Activated CD8-positive, alpha-beta memory T cell treated with anti-CD3 and anti-CD28 coated beads, Interleukin-2, amount 50 U/mL, for 1 hour (primary cell): ENCODE measurements around the gene CD2AP.
"Not testable (repeated sequence)": the region's sequence is repeated elsewhere in the genome, so short reads cannot be mapped to it uniquely, and the experiment has no call there.

Source experiments
- DNase-seq: peaks from one replicate; pipeline ENCODE4 v3.0.0-alpha.2; 2020; ENCODE audit errors: extremely low read depth

The CD2AP gene

GRCh38 chr6:47457370-47457769 is 20.2 kb upstream of the CD2AP start:
- DNase-seq, result no peak

GRCh38 chr6:47464052-47464451 is 13.5 kb upstream of the CD2AP start:
- DNase-seq, result no peak

GRCh38 chr6:47465117-47465516 is 12.5 kb upstream of the CD2AP start:
- no peak for DNase-seq

- DNase-seq, result no peak
Observed at GRCh38 chr6:47471911-47472310, 5.7 kb upstream of the CD2AP start.

- DNase-seq, result no peak
Observed at GRCh38 chr6:47473791-47474346, 3.7 kb upstream of the CD2AP start.

- no peak for DNase-seq
Observed at GRCh38 chr6:47475319-47475816, 2.2 kb upstream of the CD2AP start.

- no peak for DNase-seq
Observed at GRCh38 chr6:47476781-47477496, 650 bp upstream of the CD2AP start.

DNA sequence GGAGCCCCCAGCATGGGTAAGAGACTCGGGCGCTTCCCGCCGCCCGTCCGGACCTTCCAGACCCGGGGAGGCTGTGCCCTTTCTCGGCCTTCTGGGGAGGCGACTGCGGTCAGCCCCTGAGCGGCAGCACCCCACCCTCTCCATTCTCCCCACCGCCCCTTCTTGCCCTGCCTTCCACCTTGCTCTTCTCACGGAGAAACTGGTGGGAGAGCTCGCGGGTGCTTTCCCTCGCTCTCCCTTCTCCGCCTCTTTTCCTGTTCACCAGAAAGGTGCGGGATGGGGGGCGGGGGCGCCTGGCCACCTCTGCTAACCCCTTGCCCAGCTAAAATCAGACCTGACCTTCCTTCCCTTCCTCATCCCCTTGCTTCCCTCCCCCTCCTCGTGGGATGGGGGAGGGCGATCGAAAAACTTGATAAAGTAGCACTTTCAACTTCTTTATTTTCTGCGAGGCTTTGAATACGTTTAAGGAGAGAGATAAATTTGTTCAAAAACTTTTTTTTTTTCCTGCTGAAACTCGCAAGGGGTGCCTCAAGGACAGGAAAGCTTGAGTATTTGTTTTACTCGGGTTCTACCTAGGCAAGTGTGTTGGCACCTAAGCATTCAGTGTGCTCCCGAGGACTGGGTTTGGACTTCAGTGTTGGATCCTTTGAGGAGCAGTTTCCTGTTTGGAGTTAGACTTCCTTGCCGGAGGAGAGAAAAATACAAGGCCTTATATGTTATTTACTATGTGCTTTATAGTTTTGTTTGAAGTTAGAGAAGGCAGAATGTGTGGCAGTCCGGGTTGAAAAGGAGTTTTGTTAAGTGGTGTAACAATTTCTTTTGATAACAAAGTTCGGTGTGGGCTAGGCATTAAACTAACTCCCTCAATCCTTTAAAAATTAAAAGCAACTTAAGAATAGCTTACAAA is 897 bp downstream of the CD2AP start:
- no peak for DNase-seq

DNA sequence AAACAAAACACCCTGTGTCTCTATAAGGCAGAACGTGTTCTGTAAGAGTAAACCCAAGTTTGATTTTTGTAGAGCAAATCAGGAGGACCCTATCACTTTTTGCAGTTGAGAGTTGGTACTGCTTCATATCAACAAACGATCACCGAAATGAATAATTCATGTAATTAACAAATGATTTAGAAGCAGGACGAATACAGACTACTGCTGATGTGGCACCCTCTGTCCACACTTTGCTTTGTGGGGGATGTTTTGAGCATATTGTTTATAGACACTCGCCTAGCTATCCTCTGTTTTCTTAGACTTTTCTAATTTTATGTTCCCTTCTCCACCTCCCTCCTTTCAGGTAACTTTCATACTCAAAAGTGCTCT is 1.5 kb downstream of the CD2AP start:
- DNase-seq, result no peak

GRCh38 chr6:47479874-47480273 is 2.3 kb downstream of the CD2AP start:
- DNase-seq, result no peak

- not testable (repeated sequence) for DNase-seq
Observed at GRCh38 chr6:47481213-47481612, 3.6 kb downstream of the CD2AP start.

GRCh38 chr6:47481806-47482205 is 4.2 kb downstream of the CD2AP start:
- no peak for DNase-seq

DNA sequence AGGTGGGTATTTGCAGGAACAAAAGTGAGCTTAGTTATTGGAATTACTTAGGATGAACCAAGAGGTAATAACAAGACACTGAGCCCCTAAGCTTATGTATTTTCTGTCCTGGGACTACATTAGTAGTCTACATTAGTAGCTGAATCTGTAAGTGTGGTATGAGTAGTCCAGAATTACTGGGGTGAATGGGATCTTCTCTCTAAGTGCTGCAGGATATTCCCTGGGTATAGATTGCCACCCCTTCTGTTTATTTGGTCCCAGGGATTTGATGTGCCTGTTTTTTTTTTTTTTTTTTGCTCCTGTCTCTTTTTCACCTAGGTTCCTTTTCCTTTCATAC is 5.9 kb downstream of the CD2AP start:
- DNase-seq, result no peak

- no peak for DNase-seq
Observed at GRCh38 chr6:47483853-47484546, 6.4 kb downstream of the CD2AP start.

DNA sequence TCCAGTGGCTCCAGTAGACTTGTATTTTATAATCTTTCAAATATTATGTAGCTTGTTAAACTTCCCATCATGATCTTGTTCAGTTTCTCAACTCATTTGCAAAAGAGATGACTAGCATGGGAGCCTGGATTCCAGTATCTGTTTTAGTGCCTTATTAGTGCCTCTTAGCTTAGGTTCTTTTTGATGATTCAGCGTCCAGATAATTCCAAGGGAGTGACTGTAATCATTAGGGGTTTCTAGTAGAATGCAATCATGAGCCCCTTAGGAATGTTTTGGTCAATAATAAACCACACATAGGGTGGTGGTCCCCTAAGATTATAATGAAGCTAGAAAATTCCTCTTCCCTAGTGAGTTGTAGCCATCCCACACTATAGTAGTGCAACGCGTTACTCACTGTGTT is 7.0 kb downstream of the CD2AP start:
- DNase-seq, result no peak

DNA sequence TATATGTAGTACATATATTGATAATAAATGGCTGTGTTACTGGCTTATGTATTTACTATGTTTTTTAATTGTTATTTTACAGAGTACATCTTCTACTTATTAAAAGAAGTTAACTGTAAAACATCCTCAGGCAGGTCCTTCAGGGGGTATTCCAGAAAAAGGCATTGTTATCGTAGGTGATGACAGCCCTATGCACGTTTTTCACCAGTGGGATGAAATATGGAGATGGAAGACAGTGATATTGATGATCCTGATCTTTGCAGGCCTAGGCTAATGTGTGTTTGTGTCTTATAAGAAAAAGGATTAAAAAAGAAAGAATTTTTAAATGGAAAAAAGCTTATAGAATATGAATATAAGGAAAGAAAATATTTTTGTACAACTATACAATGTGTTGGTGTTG is 7.5 kb downstream of the CD2AP start:
- no peak for DNase-seq

DNA sequence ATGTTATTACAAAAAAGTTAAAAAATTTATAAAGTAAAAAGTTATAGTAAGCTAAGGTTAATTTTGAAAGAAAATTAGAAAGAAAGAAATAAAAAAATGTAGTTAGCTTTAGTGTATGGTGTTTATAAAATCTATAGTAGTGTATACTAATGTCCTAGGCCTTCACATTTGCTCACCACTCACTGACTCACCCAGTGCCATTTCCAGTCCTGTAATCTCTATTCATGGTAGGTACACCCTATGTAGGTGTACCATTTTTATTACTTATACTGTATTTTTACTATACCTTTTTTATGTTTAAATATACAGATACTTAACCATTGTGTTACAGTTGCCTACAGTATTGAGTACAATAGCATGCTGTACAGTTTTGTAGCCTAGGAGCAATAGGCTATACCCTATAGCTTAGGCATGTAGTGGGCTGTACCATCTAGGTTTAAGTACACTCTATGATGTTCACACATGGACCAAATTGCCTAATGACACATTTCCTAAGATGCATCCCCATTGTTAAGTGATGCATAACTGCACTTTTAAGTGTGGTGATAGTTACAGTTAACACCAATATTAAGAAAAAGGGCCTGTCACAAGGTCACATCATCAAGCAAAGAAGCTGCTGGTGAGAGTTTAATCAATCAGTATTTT is 8.0 kb downstream of the CD2AP start:
- DNase-seq, result no peak

- no peak for DNase-seq
Observed at GRCh38 chr6:47489995-47490394, 12.4 kb downstream of the CD2AP start.

GRCh38 chr6:47490676-47491075 is 13.1 kb downstream of the CD2AP start:
- DNase-seq, result no peak

- DNase-seq, result no peak
Observed at GRCh38 chr6:47492355-47492754, 14.8 kb downstream of the CD2AP start.

- DNase-seq, result no peak
Observed at GRCh38 chr6:47495207-47495606, 17.6 kb downstream of the CD2AP start.
